Peyer's patch (tissue), 4 donors: ENCODE data around the gene CREBL2.

Source experiments
- POLR2A ChIP-seq, 2 donors: fragments of 450-650 bp; IDR thresholded peaks; one replicate each; pipeline ENCODE4 v1.5.1; 2017; ENCODE audit warnings: antibody characterized with exemption in 2 of 2, mild to moderate bottlenecking in 2 of 2, moderate library complexity in 2 of 2
- TF ChIP-seq, protein P1 (sequence below), 6 experiments: fragments of 450-650 bp in 4 of 6; fragments of 200-600 bp in 2 of 6; sonication (generic) in 1 of 6; IDR thresholded peaks; one replicate each; pipeline ENCODE4 v1.5.1; 2017 to 2019; ENCODE audit warnings: antibody characterized with exemption in 6 of 6, mild to moderate bottlenecking in 3 of 6, moderate library complexity in 1 of 6

DNA sequence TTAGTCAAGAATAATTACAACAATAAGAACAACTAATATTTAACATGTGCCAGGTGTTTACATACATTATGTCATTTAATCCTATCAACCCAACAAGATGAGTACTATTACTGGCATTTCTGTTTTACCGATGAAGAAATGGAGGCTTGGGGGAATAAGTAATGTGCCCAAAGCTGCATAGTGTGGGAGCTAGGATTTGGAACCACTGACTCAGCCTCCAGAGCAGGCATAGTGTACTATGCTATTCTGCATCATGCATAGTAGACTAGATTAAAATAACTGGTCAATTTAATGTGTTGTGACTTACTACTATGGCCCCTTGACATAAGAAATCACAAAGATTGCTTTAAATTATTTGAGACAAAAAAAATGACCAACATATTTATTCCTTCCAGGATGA, 74.8 kb downstream of the CREBL2 start:
- TF ChIP-seq, protein P1, sequence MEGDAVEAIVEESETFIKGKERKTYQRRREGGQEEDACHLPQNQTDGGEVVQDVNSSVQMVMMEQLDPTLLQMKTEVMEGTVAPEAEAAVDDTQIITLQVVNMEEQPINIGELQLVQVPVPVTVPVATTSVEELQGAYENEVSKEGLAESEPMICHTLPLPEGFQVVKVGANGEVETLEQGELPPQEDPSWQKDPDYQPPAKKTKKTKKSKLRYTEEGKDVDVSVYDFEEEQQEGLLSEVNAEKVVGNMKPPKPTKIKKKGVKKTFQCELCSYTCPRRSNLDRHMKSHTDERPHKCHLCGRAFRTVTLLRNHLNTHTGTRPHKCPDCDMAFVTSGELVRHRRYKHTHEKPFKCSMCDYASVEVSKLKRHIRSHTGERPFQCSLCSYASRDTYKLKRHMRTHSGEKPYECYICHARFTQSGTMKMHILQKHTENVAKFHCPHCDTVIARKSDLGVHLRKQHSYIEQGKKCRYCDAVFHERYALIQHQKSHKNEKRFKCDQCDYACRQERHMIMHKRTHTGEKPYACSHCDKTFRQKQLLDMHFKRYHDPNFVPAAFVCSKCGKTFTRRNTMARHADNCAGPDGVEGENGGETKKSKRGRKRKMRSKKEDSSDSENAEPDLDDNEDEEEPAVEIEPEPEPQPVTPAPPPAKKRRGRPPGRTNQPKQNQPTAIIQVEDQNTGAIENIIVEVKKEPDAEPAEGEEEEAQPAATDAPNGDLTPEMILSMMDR (IDR thresholded peaks at IDR 0.05): no peak
- no peak for TF ChIP-seq POLR2A (IDR thresholded peaks at IDR 0.05)
